NCI-H526 (cell line): Measurements from ENCODE around the gene AMMECR1.

Source experiments
- DNase-seq, 2 experiments: peaks; one replicate each; lab custom pipeline; 2025; lab: John Stamatoyannopoulos, UW

The AMMECR1 gene

GRCh38 chrX:110311437-110312230 is 6.3 kb downstream of the AMMECR1 start:
- no peak for DNase-seq

DNA sequence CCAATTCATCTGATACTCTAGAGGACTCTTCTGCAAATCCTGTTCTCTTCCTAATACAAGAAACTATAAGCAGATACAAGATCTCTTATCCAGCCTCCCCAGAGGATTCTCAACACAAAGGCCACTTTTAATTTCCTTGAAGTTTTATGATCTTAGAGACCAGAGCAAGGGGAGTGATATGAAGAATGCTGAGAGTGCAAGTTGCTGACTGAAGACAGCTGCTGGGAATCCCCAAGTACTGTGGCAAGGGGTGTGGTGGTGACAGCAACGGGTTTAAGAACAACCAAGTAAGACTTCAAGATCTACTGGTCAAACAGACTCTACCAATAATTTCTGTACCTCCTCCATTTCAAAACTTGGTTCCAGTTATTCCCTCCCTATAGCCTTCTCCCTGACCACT is 7.0 kb downstream of the AMMECR1 start:
- DNase-seq, result no peak

DNA sequence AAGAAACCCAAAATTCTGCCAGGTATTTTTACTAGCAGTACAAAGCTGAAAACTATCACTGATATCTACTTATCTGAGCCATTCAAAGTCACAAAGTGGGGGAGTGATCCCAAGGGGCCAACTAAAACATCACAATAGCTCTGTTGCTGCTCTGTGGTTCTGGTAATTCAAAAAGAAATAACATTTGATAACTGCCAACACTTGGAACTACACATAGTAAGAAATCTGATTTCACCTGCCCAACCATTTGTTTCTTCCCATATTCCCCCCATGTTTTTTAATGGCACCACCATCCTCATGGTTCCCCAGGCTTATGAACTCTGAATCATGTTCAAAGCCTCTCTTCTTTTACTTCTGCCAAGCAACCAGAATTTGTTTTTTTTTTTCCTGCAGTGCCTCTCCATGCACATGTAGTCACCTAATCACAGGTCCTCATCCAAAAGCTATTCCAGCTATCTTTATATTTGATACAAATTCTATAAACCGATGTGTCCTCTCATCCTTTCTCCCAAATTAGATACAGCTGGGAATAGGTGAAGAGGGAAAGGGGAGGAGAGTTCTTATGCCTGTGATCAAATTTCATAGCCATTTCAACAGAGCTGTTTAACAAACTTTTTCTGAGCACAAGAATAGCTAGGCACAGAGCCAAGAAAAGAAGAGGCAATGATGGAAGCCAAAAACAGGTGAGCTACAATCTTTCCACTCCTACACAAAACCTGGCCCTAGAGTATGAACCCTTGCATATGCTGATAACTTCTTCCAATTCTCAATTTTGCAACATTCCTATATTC is 7.7 kb downstream of the AMMECR1 start:
- no peak for DNase-seq

GRCh38 chrX:110308220-110308619 is 9.7 kb downstream of the AMMECR1 start:
- DNase-seq, result no peak

DNA sequence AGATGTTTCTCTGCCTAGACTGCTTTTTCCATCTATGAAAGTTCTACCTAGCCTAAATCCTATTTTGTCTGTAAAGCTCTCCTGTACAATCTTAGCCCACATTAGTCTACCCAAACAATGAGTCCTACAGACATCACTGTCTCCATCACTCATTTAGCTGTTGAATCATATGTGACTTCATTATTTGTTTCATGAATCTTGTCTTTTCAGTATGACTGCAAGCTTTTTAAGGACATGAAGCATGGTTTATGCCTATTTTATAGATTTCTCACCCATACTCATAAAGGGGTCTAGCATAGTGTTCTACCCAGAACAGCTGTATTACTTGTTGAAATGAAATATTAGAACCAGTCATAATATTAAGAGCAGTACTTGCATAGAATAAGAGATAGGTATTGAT is 13.0 kb downstream of the AMMECR1 start:
- DNase-seq, result no peak

DNA sequence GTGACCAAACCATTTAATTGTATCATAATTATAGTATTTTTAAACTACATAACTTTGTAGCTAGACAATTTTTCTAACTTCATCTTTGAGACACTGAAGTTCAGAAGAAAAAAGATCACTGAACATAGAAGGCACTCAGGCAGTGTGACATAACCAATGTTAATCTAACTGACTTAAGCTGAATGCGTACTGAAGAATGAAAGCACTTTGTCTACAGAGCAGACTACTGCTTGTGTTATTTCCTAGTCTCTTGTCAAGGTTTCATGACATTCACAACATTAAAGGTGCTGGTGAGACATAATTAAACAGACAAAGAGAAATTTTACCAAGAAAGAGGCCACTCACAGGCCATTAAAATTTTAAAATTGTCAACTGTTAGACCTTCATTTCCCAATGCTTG is 13.5 kb downstream of the AMMECR1 start:
- no peak for DNase-seq

- DNase-seq, result no peak
These were observed 14.9 kb downstream of the AMMECR1 start for GRCh38 chrX:110302975-110303374.

DNA sequence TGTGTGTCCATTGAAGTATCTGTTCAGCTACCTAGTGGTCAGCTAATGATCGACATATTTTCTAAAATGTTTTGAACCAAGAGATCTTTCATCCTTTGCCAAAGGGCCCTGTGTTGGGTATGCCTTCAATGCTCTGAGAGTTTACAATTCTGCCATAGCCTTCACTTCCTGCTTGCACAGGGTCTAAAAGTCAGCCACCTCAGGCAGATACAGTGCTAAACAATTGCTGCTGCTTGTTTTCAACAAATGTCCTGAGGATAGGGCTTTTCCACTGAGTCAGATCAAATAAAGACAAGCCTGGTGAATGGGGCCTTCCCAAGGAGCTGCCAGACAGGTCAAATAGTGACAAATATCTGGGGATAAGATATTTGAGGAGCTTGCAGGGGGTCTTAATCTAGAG is 16.7 kb downstream of the AMMECR1 start:
- no peak for DNase-seq

DNA sequence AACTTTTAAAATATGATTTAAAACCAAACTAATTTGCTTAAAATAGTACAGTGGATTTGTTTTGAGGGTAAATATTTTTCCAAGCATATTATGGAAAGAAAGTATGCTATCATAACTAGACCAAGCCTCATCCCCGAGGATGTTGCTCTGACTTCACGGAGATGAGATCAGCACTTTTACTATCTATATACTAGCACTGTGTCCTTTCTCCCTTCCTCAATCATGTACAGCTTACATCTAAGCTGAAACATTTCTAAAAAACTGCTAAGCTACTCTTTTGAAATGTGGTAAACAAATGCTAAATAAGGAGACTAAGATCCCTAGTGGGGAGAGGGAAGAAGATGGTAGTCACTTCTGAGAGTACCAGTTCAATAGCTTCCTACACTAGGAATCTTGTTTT is 23.8 kb downstream of the AMMECR1 start:
- no peak for DNase-seq

DNA sequence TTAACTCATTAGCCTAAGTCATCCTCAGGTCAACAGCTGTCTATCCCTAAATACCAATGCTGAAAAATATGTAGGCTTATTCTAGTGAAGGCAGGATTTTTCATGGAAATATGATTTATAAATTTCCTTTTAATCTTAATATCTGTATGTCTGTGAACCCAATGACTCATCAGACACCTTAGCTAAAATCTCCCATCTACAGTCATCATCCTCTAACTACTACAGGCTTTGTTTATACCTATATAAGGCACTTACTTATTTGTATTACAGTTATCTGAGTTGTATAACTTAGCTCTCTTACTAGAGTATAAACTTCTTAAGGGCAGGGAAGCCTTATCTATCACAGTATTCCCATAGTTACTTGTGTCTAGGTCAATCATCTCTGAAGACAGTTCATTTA is 24.2 kb downstream of the AMMECR1 start:
- DNase-seq, result no peak

DNA sequence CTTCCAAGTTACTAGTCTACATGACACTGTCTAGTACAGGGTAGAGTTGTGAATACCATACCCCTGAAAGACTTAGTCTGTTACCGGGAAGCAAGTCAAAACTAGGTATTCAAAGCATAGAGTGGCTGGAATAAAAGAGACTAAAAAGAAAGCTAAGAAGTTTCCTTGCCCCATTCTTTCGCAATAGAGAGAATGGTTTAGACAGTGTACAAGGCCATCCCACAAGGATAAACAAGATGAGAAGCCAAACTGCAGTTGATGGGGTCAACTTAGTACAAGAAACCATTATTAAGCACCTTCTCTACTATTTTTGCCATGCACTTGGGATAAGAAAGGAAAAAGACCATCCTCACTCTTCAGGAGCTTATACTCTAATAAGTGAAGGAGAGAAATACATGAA is 30.3 kb downstream of the AMMECR1 start:
- no peak for DNase-seq

- DNase-seq, result no peak
These were observed 31.8 kb downstream of the AMMECR1 start for GRCh38 chrX:110286106-110286505.

DNA sequence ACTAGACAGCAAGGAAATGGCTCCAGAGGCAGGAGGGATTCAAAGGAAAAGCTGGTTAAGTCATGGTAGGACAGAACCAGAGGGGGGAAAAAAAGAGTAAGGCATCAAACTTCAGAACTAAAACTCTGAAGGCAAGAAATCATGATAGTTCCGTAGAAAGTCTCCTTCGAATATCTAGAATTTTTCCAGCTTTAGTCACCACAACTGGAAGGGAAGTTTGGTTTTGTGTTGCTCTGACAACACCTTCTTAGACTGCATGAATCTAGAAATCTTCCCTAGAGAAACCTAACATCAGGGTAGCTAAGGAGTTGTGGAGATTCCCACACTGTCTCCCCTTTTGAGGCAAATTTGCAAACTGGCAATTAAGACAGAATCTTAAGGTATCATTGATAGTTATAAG is 33.7 kb downstream of the AMMECR1 start:
- DNase-seq, result no peak

DNA sequence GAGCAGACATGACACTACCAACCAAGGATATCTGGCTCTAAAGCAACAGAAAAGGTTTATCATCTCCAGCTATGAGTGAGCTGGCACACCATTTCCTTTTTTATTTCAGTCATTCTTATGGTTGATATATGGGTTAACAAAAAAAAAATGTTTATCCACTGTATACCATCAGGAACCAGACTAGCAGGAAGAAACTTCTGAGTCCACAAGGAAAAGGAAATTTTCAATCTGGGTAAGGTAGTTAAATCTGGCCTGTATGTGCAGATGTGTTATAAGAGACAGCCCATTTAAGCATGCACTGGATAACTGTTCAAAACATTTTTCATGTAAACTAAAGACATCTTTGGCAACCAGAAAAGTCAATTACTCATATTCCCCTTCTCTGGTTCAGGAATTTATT is 35.0 kb downstream of the AMMECR1 start:
- no peak for DNase-seq

DNA sequence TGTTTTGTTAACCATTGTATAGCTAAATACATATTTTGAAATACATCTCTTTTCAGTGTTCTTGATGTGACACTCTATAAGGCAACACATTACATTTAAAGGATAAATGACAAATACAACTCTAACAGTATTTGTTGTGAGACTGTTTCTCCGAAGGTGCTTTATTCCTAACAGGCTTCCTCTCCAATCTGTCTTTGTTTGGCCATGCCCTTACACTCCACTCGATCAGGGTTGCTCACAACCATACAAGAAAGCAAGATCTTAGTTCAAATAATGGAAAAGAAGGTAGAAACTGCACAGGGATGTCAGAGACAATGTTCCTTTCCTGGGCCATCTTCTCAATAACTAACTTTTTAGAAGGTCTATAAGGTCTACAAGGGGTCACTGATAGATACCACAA is 36.5 kb downstream of the AMMECR1 start:
- no peak for DNase-seq

DNA sequence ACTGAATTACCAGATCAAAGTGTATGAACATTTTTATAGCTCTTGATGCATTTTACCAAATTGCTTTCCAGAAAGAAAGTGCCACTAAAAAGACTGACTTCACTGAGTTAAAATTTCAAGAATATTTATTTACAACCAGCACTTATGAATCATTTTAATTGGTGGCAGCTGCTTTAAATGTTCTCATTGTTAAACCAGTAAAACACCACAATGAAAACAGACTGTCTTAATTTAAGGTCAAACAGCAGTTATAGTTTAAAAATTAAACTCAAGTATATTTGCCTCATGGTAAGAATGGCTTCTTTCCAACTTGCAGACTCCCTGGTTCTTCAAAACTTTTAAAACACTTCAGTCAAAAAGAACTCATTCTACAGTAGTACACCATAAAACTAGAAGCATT is 36.9 kb downstream of the AMMECR1 start:
- no peak for DNase-seq

- DNase-seq, result no peak
These were observed 40.3 kb downstream of the AMMECR1 start for GRCh38 chrX:110277609-110278008.

DNA sequence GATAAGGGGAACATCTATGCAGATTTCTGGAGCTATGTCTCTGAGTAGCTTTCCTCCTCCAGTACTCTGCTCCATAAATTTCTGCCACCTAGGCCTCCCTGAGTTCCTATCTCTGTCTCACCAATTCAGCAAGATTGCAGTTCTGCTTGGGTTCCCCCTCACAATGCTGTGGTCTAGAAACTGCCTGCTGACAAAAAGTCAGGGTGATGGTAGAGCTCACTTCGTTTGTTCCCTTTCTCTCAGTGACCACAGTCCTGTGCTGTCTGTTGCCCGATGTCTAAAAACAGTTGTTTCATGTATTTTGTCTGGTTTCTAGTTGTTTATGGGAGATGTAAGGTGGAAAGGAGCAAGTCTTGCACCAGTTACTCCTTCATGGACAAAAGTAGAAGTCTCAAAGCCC is 41.1 kb downstream of the AMMECR1 start:
- no peak for DNase-seq

DNA sequence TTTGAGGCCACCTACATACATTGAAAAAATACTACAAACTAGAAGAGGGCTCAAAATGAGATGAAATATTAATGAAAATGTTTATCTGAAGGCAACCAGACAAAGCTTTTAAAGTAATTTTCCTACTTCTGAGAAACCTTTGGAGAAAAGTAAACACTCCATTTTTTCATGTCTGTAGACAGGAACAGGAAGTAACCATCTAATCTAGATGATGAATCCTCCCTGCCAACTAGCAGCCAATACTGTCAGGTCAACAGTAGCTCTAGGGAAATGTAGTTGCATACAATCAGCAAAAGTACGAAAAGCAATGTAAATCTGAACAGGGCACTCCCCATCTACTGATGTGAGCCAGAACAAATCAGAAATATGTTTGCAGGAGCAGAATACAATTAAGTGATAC is 49.0 kb downstream of the AMMECR1 start:
- DNase-seq, result no peak

- DNase-seq, result no peak
These were observed 49.5 kb downstream of the AMMECR1 start for GRCh38 chrX:110268395-110268794.

DNA sequence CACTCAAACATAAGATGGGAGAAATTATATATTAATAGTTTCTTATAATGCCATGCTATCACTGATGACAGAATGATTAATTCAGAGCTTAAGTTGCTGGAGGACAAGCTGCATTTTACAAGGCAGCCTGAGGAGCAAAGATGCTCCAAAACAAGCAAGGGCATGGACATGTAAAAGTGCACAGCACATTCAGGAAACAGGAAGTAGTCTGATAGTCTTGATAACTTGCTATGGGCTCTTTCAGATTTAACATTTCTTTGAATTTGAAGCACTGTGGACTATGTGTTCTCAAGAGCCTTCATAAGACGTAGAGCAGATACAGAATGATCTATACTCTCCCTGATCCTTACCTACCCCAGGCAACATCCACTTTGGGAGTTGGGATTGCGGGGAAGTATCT is 50.0 kb downstream of the AMMECR1 start:
- no peak for DNase-seq

DNA sequence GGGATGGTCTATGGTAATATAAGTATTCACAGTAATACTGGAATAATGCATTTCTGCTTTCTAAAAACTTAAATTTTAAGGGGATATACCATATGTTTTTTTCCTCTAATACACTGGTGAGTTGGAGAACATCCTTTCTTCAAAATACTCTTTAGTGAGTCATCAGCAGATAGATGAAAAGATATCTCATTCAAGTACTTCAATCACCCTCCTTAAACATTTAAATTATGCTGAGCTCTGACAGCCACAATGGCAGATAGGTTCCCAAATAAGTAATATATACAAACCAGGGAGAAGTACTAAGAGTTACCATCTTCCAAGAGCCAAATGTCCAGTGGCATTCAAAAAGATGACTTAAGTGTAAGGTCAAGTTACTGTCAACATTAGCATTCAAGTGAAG is 52.2 kb downstream of the AMMECR1 start:
- no peak for DNase-seq

GRCh38 chrX:110259117-110259516 is 58.8 kb downstream of the AMMECR1 start:
- no peak for DNase-seq

DNA sequence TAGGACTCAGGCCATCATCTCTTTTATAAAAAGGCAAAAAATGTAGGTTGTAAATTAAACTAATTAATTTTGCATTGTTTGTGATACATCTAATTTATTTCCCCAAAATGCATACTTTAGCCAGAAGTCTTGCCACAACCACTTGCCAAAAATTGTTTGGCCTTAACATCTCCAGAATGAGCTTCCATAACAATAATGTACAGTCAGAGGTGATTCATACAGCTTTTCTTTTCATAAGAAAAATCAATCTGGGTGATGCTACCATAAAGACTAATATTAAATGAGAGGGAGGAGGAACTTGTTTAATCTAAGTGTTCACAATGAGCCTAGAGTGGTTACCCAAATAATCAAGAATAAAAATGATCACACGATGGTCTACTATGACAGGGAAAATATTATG is 59.3 kb downstream of the AMMECR1 start:
- DNase-seq, result no peak
